Natural killer cell (primary cell): Measurements from ENCODE around the gene IGF1R. TPM values are rescaled to one million over a fixed set of nuclear protein-coding genes. Genes with fewer than 3 reads are reported as not detected.

Experiments
- ATAC-seq, 3 donors: fragments of 150-1000 bp in 2 of 3; fragments of 200-7000 bp in 1 of 3; cut with Tn5 transposase; 1 replicate in 1 of 3; 2 replicates in 2 of 3; pipeline ENCODE4 v1.10.0; 2021; ENCODE audit warnings: mild to moderate bottlenecking in 2 of 3, moderate library complexity in 2 of 3
- DNase-seq, 2 donors: peaks; one replicate each; pipeline versions ENCODE4 v3.0.0 to v3.0.0-alpha.2; 2013 to 2021; ENCODE audit warnings: mixed read lengths in 1 of 2
- H3K27ac ChIP-seq: one replicate; pipeline ENCODE4 v1.5.1; 2013; ENCODE audit warnings: mild to moderate bottlenecking, low read length
- H3K27me3 ChIP-seq: one replicate; pipeline ENCODE4 v1.6.1; 2013; ENCODE audit warnings: low read length; ENCODE audit not compliant: control insufficient read depth, insufficient read depth
- H3K36me3 ChIP-seq: one replicate; pipeline ENCODE4 v1.6.1; 2013; ENCODE audit warnings: low read length; ENCODE audit not compliant: control insufficient read depth, insufficient read depth
- H3K4me1 ChIP-seq: one replicate; pipeline ENCODE4 v1.6.1; 2013; ENCODE audit warnings: low read length; ENCODE audit not compliant: control insufficient read depth, insufficient read depth
- H3K4me3 ChIP-seq: one replicate; pipeline ENCODE4 v1.5.1; 2013; ENCODE audit warnings: low read length
- H3K9me3 ChIP-seq: one replicate; pipeline ENCODE4 v1.6.1; 2013; ENCODE audit warnings: low read length; ENCODE audit not compliant: control insufficient read depth, insufficient read depth
- H3K27ac Mint-ChIP-seq, 2 donors: one replicate each; pipeline ENCODE4 v1.8.0; 2022; ENCODE audit warnings: mild to moderate bottlenecking in 2 of 2, mixed read lengths in 2 of 2, moderate library complexity in 1 of 2
- H3K27me3 Mint-ChIP-seq, 2 donors: one replicate each; pipeline ENCODE4 v1.8.0; 2022; ENCODE audit warnings: low read depth in 2 of 2, mixed read lengths in 2 of 2
- H3K36me3 Mint-ChIP-seq: one replicate; pipeline ENCODE4 v1.8.0; 2022; ENCODE audit warnings: mixed read lengths
- H3K4me1 Mint-ChIP-seq, 2 donors: one replicate each; pipeline ENCODE4 v1.8.0; 2022; ENCODE audit warnings: mixed read lengths in 2 of 2
- H3K4me3 Mint-ChIP-seq: one replicate; pipeline ENCODE4 v1.8.0; 2022; ENCODE audit warnings: mild to moderate bottlenecking, moderate library complexity, mixed read lengths
- H3K9me3 Mint-ChIP-seq, 2 donors: one replicate each; pipeline ENCODE4 v1.8.0; 2022; ENCODE audit warnings: mixed read lengths in 2 of 2
- WGBS: methylation state at CpG from one replicate; pipeline ENCODE4 v1.1.7; 2013; ENCODE audit warnings: missing lambda C conversion rate; ENCODE audit not compliant: insufficient coverage; 5-methylcytosine and 5-hydroxymethylcytosine counted together
- intact Hi-C: fragments of 100-400 bp; cut with micrococcal nuclease; formaldehyde crosslinking; loops from one replicate; pipeline ENCODE4 v1.14.2; 2022
- total RNA-seq, 4 donors: library from RNA; stranded (reverse); fragments of 120-200 nt in 1 of 4; gene quantifications; one replicate each; pipeline versions ENCODE4 v1.2.3 to v1.2.4, GENCODE V29; 2013 to 2022
- TF ChIP-seq, protein P1 (sequence below): fragments of 200-600 bp; IDR thresholded peaks from one replicate; pipeline ENCODE4 v1.8.0; 2022; ENCODE audit warnings: antibody characterized with exemption

The IGF1R gene
- total RNA-seq, 3 donors from 2014 or later (not counting 1 experiment from before 2014, with no cell fraction given), result 47.3 to 50.7 (median 49.0) TPM

DNA sequence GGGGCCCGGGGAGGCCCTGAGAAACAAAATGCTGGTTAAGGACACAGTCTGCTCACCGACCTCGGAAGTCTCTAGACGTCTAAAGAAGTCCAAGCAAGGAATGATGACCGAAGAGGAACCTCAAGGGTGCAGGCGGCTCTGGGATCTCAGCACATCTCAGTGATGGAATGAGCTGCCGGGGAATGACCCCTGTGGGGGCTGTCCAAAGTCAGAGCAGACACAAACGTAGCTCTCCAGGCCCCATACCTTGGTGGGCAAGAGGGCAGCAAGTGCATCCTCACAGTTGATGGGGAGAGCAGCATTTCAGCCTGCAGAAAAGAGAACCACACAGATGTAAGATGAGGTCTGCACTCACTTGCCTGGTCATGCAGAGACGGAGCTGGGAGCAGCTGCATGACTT lies 129.1 kb downstream of the IGF1R start:
- Histone ChIP-seq H3K9me3 (no peaks in the 10 kb centered on the region), H3K36me3 (no peaks in the 10 kb centered on the region), H3K27me3 (no peaks in the 10 kb centered on the region), H3K4me3 (no peak overlapping the region), H3K4me1 (peaks cover 30% of the 10 kb centered on the region), H3K27ac (no peak overlapping the region)
- H3K36me3 Mint-ChIP-seq, result no peaks in the 10 kb centered on the region
- TF ChIP-seq, protein P1, sequence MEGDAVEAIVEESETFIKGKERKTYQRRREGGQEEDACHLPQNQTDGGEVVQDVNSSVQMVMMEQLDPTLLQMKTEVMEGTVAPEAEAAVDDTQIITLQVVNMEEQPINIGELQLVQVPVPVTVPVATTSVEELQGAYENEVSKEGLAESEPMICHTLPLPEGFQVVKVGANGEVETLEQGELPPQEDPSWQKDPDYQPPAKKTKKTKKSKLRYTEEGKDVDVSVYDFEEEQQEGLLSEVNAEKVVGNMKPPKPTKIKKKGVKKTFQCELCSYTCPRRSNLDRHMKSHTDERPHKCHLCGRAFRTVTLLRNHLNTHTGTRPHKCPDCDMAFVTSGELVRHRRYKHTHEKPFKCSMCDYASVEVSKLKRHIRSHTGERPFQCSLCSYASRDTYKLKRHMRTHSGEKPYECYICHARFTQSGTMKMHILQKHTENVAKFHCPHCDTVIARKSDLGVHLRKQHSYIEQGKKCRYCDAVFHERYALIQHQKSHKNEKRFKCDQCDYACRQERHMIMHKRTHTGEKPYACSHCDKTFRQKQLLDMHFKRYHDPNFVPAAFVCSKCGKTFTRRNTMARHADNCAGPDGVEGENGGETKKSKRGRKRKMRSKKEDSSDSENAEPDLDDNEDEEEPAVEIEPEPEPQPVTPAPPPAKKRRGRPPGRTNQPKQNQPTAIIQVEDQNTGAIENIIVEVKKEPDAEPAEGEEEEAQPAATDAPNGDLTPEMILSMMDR, result no peak
- ATAC-seq (no peak), DNase-seq (no peak)
- intact Hi-C loops, result loop anchor here (5.0 kb wide), 2 partner anchors 125 to 280 kb away; no protein-coding TSS in a partner anchor
- WGBS, result 86% methylated on average over 9 of the region's 9 CpGs
- H3K4me1 Mint-ChIP-seq, result peaks cover 30 to 34% of the 10 kb centered on the region in 2 donors
- H3K27ac Mint-ChIP-seq, result peak overlapping the region; percentile 21 to 79
- peak overlapping the region; percentile 61 for H3K4me3 Mint-ChIP-seq
- H3K27me3 Mint-ChIP-seq, result no peaks in the 10 kb centered on the region
- H3K9me3 Mint-ChIP-seq, result no peaks in the 10 kb centered on the region

DNA sequence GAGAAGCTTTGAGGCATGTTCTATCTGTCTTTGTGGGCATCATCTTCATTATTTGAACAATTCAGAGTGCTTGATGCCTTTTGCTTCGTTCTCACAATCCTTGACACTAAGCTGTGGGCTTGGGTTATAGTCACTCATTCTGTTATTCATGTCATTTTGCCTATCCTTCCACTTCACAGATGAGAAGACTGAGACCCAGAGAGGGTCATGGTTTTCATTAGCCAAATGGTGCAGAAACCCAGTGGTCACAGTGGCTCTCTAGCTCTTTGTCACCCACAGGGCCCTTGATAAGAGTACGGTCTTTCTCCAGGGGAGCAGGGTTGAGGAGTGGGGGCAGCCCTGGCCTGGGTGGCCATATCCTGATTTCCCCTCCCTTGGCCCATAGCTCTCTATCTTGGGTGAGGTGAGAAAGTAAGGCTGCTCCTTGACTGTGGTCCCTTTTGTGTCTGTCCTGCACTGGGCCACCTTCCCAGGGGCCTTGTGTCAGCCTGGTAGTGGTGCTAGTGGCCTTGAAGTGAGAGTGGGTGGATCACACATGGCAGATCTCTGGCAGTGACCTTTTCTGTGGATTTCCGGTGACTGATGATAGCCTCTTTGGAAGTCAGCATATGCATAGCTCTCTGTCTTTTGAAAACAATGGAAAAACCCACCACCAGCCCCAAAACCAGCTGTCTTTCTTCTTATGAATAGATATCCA lies 130.1 kb downstream of the IGF1R start:
- Mint-ChIP-seq H3K4me3 (no peak overlapping the region), H3K4me1 (peaks cover 30 to 34% of the 10 kb centered on the region in 2 donors), H3K27me3 (no peaks in the 10 kb centered on the region), H3K9me3 (no peaks in the 10 kb centered on the region), H3K36me3 (no peaks in the 10 kb centered on the region), H3K27ac (peak overlapping the region; percentile 21 to 79)
- TF ChIP-seq, protein P1, result no peak
- H3K36me3 ChIP-seq, result no peaks in the 10 kb centered on the region
- H3K27ac ChIP-seq, result no peak overlapping the region
- ATAC-seq, result no peak
- no peaks in the 10 kb centered on the region for H3K27me3 ChIP-seq
- no peak for DNase-seq
- intact Hi-C loops, result loop anchor here (2.0 to 5.0 kb wide), 3 partner anchors 126 to 298 kb away; no protein-coding TSS in a partner anchor
- no peak overlapping the region for H3K4me3 ChIP-seq
- H3K4me1 ChIP-seq, result peaks cover 30% of the 10 kb centered on the region
- no peaks in the 10 kb centered on the region for H3K9me3 ChIP-seq
- WGBS, result 91% methylated on average over 3 of the region's 3 CpGs

DNA sequence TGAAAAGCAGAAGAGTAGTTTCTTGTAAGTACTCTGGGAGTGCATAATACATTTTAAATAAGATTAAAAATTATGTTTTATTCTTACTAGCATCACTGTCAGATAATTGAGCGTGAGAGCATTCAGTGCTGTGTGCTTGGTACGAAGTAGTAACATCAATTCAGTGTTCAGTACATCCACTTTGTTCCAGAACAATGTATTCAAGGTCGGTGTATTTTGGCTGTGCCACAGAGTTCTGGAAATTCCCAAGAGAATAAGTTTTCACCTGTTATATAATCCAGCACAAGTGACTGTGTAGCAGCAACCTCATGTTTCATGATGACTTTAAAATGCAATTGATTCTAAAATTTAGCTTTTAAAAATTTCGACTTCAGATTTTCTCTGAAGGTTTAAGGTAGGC lies 130.6 kb downstream of the IGF1R start:
- no peaks in the 10 kb centered on the region for H3K9me3 ChIP-seq
- ATAC-seq (no peak), DNase-seq (no peak)
- TF ChIP-seq, protein P1, result no peak
- no peak overlapping the region for H3K27ac ChIP-seq
- intact Hi-C loops, result loop anchor here (1.0 to 5.0 kb wide), 4 partner anchors 102 to 298 kb away; no protein-coding TSS in a partner anchor
- no peaks in the 10 kb centered on the region for H3K27me3 ChIP-seq
- Mint-ChIP-seq H3K36me3 (no peaks in the 10 kb centered on the region), H3K27ac (peak overlapping the region in 1 of 2 donors; percentile 79), H3K27me3 (no peaks in the 10 kb centered on the region), H3K4me3 (no peak overlapping the region), H3K4me1 (peaks cover 30 to 33% of the 10 kb centered on the region in 2 donors), H3K9me3 (no peaks in the 10 kb centered on the region)
- WGBS, result 91% methylated on average over 4 of the region's 4 CpGs
- no peak overlapping the region for H3K4me3 ChIP-seq
- H3K36me3 ChIP-seq, result no peaks in the 10 kb centered on the region
- H3K4me1 ChIP-seq, result peaks cover 30% of the 10 kb centered on the region
